WERI-Rb-1 (cell line): Measurements from ENCODE around the gene PDZRN4.
"Not testable (repeated sequence)": the region's sequence is repeated elsewhere in the genome, so short reads cannot be mapped to it uniquely, and the experiment has no call there.

Experiments
- DNase-seq: peaks from one replicate; pipeline ENCODE4 v3.0.0-alpha.2; 2020
- H3K27ac ChIP-seq: fragments of 250-450 bp; sonication (Bioruptor Pico); 2 replicates; pipeline ENCODE4 v1.5.1; 2020; ENCODE audit warnings: mild to moderate bottlenecking, moderate library complexity
- H3K27me3 ChIP-seq: fragments of 250-450 bp; sonication (Bioruptor Pico); 2 replicates; pipeline ENCODE4 v1.5.1; 2021; ENCODE audit warnings: mild to moderate bottlenecking, low read depth, moderate library complexity; ENCODE audit not compliant: insufficient read depth, severe bottlenecking
- H3K36me3 ChIP-seq: fragments of 250-450 bp; sonication (Bioruptor Pico); 2 replicates; pipeline ENCODE4 v1.5.1; 2020; ENCODE audit warnings: mild to moderate bottlenecking, moderate library complexity
- H3K4me3 ChIP-seq: 2 replicates; pipeline ENCODE4 v1.5.1; 2011; ENCODE audit warnings: low read depth, mild to moderate bottlenecking, control low read depth, low read length
- H3K9me3 ChIP-seq: fragments of 250-450 bp; sonication (Bioruptor Pico); 2 replicates; pipeline ENCODE4 v1.5.1; 2021; ENCODE audit warnings: mild to moderate bottlenecking, moderate library complexity; ENCODE audit not compliant: severe bottlenecking
- CTCF ChIP-seq: IDR thresholded peaks from 2 replicates; pipeline ENCODE4 v1.5.1; 2011; ENCODE audit warnings: low read depth, mild to moderate bottlenecking, control low read depth, inconsistent platforms, low read length

The PDZRN4 gene

DNA sequence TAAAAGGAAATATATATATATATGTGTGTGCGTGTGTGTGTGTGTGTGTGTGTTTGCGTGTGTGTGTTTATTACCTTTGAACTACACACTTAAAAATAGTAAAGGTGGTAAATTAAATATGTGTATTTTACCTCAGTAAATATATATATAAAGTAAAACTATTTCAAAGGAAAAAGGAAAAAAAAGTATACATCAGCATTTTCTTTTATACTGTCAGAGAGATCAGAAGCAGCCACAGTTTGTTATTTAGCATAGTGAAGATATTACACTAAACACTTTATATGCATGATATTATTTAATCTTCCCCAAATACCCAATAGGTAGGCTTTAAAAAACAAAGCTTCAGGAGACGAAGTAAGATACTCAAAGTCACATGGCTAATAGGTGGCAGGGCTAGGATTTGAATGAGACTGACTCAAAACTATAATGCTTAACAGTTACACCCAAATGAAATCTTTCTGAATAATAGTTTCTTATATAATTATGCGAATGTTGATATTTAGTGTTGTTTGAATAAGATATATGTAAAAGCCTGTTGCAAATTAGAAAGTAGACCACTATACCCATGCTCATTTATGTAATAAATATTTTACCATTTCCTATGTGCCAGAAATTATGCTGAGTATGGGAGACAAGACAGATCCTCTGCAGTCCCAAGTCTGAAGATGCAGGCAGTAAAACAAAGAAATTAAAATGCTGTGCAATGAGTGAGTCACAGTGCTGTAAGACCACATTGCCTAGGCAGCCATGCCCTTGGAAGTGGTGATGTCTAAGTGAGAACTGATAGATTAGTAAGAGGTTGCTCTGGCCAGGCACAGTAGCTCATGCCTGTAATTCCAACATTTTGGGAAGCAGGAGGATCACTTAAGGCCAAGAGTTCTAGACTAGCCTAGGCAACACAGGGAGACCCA lies 66.1 kb downstream of the PDZRN4 start:
- H3K4me3 ChIP-seq = no peak overlapping the region
- no peaks in the 10 kb centered on the region for H3K36me3 ChIP-seq

DNA sequence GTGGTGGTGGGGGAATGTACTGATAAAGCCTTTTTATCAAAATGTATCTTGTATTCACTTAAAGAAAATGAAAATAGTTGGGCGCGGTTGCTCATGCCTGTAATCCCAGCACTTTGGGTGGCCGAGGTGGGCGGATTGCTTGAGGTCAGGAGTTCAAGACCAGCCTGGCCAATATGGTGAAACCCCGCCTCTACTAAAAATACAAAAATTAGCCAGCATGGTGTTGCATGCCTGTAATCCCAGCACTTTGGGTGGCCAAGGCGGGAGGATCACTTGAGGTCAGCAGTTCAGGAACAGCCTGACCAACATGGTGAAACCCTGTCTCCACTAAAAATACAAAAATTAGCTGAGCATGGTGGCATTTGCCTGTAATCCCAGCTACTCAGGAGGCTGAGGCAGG lies 75.1 kb downstream of the PDZRN4 start:
- H3K36me3 ChIP-seq, H3K9me3 ChIP-seq, H3K4me3 ChIP-seq, H3K27me3 ChIP-seq, H3K27ac ChIP-seq, DNase-seq: not testable (repeated sequence)

More for the DNA sequence above, 66.1 kb downstream of the PDZRN4 start:
- no peak overlapping the region for H3K27ac ChIP-seq
- H3K27me3 ChIP-seq = no peaks in the 10 kb centered on the region
- DNase-seq = no peak
- no peak for TF ChIP-seq CTCF
- H3K9me3 ChIP-seq = no peaks in the 10 kb centered on the region

GRCh38 chr12:41264281-41264680 lies 76.2 kb downstream of the PDZRN4 start:
- no peaks in the 10 kb centered on the region for H3K9me3 ChIP-seq
- DNase-seq = no peak
- H3K27ac ChIP-seq = no peak overlapping the region
- H3K4me3 ChIP-seq = no peak overlapping the region
- no peaks in the 10 kb centered on the region for H3K36me3 ChIP-seq
- no peaks in the 10 kb centered on the region for H3K27me3 ChIP-seq
- no peak for TF ChIP-seq CTCF

- Histone ChIP-seq H3K36me3 (no peaks in the 10 kb centered on the region), H3K4me3 (no peak overlapping the region), H3K9me3 (no peaks in the 10 kb centered on the region), H3K27me3 (no peaks in the 10 kb centered on the region), H3K27ac (no peak overlapping the region)
- TF ChIP-seq CTCF = no peak
- DNase-seq = no peak
Measured at GRCh38 chr12:41269056-41269455, 80.9 kb downstream of the PDZRN4 start.

DNA sequence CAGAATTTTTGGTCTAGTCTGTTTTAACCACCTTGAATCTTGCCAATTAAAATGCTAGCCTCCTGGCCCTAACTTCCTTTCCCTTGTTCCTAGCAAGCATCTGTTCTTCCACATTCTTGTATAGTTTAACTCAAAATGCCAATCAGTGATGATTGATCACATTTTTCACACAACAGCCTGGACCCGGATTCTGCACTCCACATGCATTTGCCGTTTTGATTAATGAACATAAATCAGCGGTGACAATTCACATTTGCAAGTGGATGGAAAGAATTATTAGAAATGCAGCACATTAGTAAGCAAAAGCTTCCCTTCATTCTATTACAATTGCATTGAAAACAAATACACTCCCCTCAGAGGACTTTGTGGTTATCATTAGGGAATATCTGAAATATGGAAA lies 83.4 kb downstream of the PDZRN4 start:
- no peak for DNase-seq
- Histone ChIP-seq H3K36me3 (no peaks in the 10 kb centered on the region), H3K4me3 (no peak overlapping the region), H3K27me3 (no peaks in the 10 kb centered on the region), H3K27ac (no peak overlapping the region), H3K9me3 (no peaks in the 10 kb centered on the region)
- TF ChIP-seq CTCF = no peak

DNA sequence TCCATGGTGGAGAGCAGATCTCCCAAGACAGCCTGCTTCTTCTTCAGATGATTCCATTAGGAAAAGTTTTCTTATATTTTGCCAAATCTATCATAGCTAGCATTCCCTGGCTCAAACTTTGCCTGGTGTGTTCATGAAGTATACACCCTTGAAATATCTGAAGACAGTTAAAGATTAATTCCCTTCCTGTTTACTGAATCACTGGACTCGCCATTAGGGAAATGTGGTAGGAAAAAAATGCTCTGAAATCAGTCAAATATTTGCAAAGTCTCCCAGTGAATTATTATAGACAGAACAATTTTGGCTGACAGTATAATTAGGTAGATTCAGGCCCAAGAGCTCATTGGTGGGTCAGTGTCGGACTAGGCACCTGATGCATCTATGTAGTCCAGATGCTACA lies 86.5 kb downstream of the PDZRN4 start:
- TF ChIP-seq CTCF = no peak
- no peak for DNase-seq
- no peaks in the 10 kb centered on the region for H3K36me3 ChIP-seq
- no peaks in the 10 kb centered on the region for H3K27me3 ChIP-seq
- H3K9me3 ChIP-seq = no peaks in the 10 kb centered on the region
- H3K27ac ChIP-seq = no peak overlapping the region
- no peak overlapping the region for H3K4me3 ChIP-seq
